ENCODE results near the gene ABCA1. TPM values are rescaled to one million over a fixed set of nuclear protein-coding genes. Genes with fewer than 3 reads are reported as not detected.

Gene ABCA1
- total RNA-seq, 4 donors from 2014 or later: 4.9 to 23.8 (median 21.5) TPM

DNA sequence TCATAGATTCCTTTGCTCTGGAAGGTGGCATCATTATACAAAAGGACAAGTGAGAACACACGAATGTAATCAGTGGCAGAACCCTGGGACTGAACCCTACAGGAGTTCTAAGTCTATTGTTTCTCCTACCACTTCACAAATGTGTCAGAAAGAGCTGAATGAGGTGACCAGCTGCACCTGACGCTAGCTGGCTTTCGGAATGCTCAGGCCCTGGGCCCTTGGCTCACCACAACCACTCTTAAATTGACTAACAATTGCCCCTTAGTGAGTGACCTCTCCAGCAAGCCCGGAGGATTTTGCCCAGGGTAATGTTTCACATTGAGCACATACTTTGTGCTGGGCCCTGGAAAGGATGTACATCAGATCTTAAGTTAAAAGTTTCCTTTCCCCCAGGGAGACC is 41.2 kb upstream of the ABCA1 start:
- intact Hi-C loops (cut with DNase I; ENCODE audit: low total_unique reads): loop anchor here (2.0 kb wide), 3 partner anchors 96 to 188 kb away; no protein-coding TSS in a partner anchor
- peak in 1 of 2 donors; percentile 11 for ATAC-seq
- in situ Hi-C loops (cut with MboI; ENCODE audit: low sequenced_read_pairs in 4 of 4): loop anchor here in 2 of 4 donors (5.0 kb wide), 2 partner anchors 37 to 42 kb away; partner anchors contain the start of gene ABCA1 (in 1 of the 2)

DNA sequence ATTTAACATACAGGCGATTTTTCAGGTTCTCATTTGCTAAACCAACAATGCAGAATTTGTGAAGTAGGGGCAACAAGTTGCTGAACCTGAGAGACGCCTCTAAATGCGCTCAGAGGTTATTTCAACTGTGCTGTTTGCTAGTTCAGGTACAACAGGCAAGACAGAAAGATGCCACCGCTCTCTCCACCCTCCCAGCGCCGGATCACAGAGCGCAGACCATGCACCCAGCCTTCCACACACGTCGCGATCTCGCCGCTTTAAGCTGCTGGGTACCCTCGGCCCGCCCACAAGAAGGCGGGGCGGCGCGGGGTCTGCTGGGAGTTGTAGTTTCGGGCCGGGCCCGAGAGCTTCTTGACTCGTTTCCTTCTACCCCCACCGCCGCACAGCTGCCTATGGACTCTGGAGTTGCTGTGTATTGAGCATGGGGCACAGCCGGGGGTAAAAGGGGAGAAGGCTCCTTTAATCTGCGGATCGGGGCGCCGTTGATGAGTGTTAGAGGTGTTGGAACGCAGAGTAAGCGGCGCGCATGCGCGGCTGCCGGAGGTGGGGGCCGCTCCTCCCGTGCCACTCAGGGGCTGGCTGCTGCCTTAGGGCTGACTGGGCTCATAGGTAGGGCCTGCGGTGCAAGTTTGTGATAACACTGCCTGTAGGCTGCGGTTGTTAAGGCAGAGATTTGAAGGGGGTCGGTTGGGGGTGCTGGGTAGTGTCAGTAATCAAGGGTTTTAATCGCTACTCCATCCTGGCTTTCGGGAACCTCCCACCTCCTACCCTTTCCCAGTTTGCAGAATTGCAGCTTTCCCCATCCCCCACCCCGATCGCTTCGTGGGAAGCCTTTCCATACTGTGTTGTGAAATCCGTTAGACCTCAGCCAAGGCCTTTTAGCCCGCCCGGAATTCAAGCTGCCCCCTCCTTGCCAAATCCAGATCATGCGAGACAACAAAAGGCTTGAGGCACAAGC is 40.3 kb upstream of the ABCA1 start:
- peak; percentile 91 to 93 for ATAC-seq
- intact Hi-C loops (cut with DNase I; ENCODE audit: low total_unique reads) (loop anchor here (1.0 to 2.0 kb wide), 5 partner anchors 23 to 188 kb away; no protein-coding TSS in a partner anchor), in situ Hi-C loops (cut with MboI; ENCODE audit: low sequenced_read_pairs in 4 of 4) (loop anchor here in 2 of 4 donors (5.0 kb wide), 2 partner anchors 36 to 41 kb away; partner anchors contain the start of gene ABCA1 (in 1 of the 2))
- no peaks in the 10 kb centered on the region for H3K36me3 ChIP-seq
- peak overlapping the region; percentile 80 to 97 (median 82) for H3K4me3 ChIP-seq
- H3K4me1 ChIP-seq: peaks cover 21 to 25% of the 10 kb centered on the region in 2 donors
- no peaks in the 10 kb centered on the region for H3K9me3 ChIP-seq
- DNase-seq: peak; percentile 77 to 94
- peak overlapping the region; percentile 94 to 99 (median 96) for H3K27ac ChIP-seq
- TF ChIP-seq POLR2A (IDR thresholded peaks at IDR 0.05): peak in 1 of 2 donors; percentile 54
- TF ChIP-seq, protein P1, sequence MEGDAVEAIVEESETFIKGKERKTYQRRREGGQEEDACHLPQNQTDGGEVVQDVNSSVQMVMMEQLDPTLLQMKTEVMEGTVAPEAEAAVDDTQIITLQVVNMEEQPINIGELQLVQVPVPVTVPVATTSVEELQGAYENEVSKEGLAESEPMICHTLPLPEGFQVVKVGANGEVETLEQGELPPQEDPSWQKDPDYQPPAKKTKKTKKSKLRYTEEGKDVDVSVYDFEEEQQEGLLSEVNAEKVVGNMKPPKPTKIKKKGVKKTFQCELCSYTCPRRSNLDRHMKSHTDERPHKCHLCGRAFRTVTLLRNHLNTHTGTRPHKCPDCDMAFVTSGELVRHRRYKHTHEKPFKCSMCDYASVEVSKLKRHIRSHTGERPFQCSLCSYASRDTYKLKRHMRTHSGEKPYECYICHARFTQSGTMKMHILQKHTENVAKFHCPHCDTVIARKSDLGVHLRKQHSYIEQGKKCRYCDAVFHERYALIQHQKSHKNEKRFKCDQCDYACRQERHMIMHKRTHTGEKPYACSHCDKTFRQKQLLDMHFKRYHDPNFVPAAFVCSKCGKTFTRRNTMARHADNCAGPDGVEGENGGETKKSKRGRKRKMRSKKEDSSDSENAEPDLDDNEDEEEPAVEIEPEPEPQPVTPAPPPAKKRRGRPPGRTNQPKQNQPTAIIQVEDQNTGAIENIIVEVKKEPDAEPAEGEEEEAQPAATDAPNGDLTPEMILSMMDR (IDR thresholded peaks at IDR 0.05 in 4 of 5, conservative IDR thresholded peaks at IDR 0.05 in 1 of 5): peak in 1 of 5 experiments; percentile 25
- no peaks in the 10 kb centered on the region for H3K27me3 ChIP-seq

More for the DNA sequence above, 41.2 kb upstream of the ABCA1 start:
- no peaks in the 10 kb centered on the region for H3K9me3 ChIP-seq
- DNase-seq: peak in 1 of 2 donors; percentile 31
- H3K4me1 ChIP-seq: peaks cover 25% of the 10 kb centered on the region in 2 donors
- peak overlapping the region; percentile 80 to 97 (median 82) for H3K4me3 ChIP-seq
- H3K27me3 ChIP-seq: no peaks in the 10 kb centered on the region
- no peaks in the 10 kb centered on the region for H3K36me3 ChIP-seq
- TF ChIP-seq POLR2A (IDR thresholded peaks at IDR 0.05): no peak
- TF ChIP-seq, protein P1 (IDR thresholded peaks at IDR 0.05 in 4 of 5, conservative IDR thresholded peaks at IDR 0.05 in 1 of 5): no peak
- H3K27ac ChIP-seq: peak overlapping the region; percentile 94 to 99 (median 96)

DNA sequence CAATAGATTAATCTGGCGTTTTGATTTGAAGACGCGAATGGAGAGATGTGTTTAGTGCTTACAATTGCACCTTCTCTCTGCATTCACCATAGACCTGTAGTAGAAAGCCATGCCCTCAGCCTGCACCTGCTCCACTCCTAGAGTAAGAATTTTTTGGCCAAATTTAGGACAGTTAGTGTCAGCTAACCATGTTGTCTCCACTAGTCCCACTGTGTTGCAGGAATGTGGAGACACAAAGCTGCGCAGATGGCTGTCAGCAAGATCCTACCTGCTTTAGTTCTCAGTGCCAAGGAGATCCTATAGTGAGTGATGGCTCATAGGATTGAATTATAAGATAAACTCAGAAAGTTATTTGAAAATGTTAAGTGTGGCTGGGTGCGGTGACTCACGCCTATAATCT is 35.1 kb upstream of the ABCA1 start:
- H3K4me3 ChIP-seq: no peak overlapping the region
- TF ChIP-seq, protein P1 (IDR thresholded peaks at IDR 0.05 in 4 of 5, conservative IDR thresholded peaks at IDR 0.05 in 1 of 5): no peak
- no peak for TF ChIP-seq POLR2A (IDR thresholded peaks at IDR 0.05)
- no peaks in the 10 kb centered on the region for H3K4me1 ChIP-seq
- intact Hi-C loops (cut with DNase I; ENCODE audit: low total_unique reads): no loop called here
- ATAC-seq (no peak), DNase-seq (no peak)
- no peaks in the 10 kb centered on the region for H3K27me3 ChIP-seq
- H3K9me3 ChIP-seq: no peaks in the 10 kb centered on the region
- H3K36me3 ChIP-seq: no peaks in the 10 kb centered on the region
- in situ Hi-C loops (cut with MboI; ENCODE audit: low sequenced_read_pairs in 4 of 4): no loop called here
- no peak overlapping the region for H3K27ac ChIP-seq

DNA sequence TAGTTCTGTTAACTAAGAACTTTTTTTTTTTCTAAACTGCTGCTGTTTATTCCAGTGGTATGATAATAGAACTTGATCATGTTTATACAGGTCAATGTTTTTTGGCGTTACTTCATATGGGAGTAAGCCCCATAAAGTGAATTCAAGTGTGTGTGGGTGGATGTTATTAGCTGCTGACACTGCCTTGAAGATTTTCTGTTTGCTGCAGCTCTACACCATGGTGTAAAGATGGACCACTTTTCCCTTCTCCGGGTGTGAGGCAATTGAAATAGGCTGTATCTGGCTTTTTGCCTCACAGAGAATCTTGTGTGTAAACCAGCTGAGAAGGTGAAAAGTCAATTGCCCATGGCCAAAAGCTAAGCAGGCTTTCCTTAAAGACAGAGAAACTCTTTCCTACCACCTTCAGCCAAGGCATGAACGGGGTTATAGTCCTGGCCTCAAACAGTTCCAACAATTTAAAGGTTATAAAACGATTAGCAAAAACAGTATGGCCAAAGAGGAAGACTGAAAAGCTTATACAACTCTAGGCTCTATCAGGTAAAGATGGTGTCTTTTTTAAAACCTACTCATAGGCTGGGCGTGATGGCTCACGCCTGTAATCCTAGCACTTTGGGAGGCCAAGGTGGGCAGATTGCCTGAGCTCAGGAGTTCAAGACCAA is 33.9 kb upstream of the ABCA1 start:
- H3K9me3 ChIP-seq: no peaks in the 10 kb centered on the region
- DNase-seq: no peak
- intact Hi-C loops (cut with DNase I; ENCODE audit: low total_unique reads) (no loop called here), in situ Hi-C loops (cut with MboI; ENCODE audit: low sequenced_read_pairs in 4 of 4) (no loop called here)
- no peak for ATAC-seq
- H3K27me3 ChIP-seq: no peaks in the 10 kb centered on the region
- no peaks in the 10 kb centered on the region for H3K4me1 ChIP-seq
- TF ChIP-seq, protein P1 (IDR thresholded peaks at IDR 0.05 in 4 of 5, conservative IDR thresholded peaks at IDR 0.05 in 1 of 5): no peak
- TF ChIP-seq POLR2A (IDR thresholded peaks at IDR 0.05): no peak
- H3K4me3 ChIP-seq: no peak overlapping the region
- H3K36me3 ChIP-seq: no peaks in the 10 kb centered on the region
- no peak overlapping the region for H3K27ac ChIP-seq
